HG03432 (cell line): ENCODE measurements around the gene PAX1.

Experiments used
- ATAC-seq: cut with Tn5 transposase; IDR thresholded peaks from one replicate; pipeline ENCODE4 v1.9.1; 2021; ENCODE audit warnings: mild to moderate bottlenecking, moderate library complexity; ENCODE audit not compliant: unreplicated experiment

PAX1 gene

DNA sequence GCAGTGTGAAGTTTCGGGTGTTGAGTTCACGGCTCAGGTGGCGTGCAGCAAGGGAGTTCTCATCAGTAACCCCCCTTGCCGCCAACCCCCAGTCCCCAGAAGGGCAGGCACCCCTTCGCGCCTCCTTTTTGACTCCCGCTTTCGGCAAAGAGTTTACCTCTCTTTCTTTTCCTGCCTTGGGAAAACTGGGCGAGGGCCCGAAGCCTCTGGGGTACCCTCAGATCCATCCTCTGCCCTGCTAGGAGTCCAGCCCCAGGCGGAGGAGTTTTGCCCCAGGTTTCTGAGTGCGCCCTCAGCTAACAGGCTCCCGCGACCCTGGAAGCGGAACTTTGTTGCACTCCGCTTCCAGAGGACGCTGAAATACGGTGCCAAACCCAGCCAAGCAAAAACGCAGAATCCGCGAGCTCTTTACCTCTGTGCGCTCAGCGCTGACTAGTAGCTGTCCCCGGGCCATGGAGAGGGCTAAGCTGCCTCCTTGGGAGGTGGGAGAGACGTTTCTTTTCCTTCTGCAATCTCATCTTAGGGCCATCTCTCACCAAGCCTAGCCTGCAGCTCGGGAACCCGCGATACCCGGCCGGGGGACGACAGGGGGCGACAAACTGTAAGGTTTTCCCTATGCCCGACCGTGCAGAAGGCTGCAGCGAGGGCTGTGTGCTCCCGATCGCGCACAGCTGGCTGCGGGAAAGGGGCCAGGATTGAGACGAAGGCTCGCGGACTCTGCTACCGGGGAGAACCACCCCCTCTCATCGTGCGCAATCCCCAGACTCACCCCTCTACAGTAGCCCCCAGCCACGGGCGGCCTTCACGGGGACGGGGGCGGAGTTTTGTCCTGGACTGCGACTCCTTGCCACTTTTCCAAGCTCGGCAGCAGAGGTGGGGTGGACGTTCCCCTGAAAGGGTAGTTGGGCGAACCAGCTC, 2.7 kb upstream of the PAX1 start:
- ATAC-seq, result peak; percentile 52

DNA sequence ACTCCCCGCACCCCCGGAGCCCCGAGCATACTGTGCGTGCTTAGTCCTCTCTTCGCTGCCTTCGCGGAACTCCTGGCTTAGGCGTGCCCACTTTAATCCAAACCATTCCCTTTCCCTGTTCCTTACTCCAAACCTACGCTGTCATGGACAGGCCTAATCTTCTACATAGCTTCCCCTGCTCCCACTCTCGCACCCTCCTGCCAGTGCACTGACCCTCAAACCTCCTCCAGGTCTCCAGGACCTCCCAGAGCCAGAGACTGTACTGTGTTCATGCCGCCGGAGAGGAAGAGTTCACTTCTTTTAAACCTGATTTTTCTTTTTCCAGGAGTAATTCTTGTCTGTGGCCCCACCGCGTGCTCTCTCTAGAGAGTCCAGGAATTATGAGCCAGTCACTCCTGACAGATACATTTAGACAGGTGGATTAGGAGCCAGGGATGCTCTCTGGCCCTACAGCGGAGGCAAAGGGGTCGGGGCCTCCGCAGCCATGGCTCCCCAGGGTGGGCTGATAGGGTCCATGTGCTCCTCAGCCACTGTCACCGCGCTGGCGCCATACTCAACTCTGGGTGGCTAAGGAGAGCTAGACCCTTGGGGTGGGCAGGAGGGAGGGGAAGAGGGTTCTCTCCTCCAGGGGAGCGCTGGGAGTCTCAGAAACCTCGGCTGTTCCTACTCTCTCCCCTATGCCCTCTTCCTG, 1.6 kb upstream of the PAX1 start:
- ATAC-seq, result no peak

DNA sequence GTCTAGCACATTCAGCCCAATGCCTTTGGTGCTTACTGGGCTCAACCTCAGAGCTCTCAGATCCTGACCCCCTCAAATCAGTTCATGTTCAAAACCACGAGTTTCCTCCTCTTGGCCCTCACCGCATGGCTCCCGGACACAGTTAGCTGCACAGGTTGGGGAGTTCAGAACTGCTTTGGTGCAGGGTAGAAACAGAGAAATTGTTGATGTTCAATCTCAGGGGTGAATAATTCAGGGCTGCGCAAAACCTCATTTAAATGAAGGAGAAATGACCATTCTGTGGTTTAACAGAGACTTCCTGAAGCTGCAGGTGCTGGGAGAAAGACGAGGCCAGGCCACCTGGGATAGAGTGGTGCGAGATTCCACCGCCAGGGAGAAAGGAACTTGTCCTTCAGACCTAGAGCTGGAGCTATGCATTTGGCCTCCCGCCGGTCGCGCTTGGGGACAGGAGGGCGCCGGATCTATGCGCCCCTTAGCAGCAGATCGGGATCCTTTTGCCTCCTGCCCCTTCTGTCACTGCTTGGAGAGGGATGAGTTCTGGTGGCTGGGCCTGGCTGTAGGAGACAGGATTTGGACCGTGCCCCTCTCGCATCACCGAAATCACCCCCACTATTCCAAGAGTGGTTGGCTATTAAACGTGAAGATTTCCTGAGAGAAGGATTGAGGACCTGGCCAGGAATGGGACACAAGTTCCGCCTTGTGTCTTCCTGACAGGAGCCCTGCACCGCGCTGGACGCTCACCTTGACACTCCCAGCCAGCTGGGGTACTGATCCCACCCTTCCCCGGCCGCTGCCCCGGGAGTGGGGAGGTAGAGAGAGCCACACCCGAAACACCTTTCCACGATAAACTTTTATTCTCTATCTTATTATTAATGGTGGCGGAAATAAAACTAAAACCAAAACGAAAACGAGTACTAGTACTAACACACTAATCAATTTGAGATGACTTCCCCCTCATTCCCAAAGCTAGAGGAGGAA, 767 bp upstream of the PAX1 start:
- ATAC-seq, result no peak

DNA sequence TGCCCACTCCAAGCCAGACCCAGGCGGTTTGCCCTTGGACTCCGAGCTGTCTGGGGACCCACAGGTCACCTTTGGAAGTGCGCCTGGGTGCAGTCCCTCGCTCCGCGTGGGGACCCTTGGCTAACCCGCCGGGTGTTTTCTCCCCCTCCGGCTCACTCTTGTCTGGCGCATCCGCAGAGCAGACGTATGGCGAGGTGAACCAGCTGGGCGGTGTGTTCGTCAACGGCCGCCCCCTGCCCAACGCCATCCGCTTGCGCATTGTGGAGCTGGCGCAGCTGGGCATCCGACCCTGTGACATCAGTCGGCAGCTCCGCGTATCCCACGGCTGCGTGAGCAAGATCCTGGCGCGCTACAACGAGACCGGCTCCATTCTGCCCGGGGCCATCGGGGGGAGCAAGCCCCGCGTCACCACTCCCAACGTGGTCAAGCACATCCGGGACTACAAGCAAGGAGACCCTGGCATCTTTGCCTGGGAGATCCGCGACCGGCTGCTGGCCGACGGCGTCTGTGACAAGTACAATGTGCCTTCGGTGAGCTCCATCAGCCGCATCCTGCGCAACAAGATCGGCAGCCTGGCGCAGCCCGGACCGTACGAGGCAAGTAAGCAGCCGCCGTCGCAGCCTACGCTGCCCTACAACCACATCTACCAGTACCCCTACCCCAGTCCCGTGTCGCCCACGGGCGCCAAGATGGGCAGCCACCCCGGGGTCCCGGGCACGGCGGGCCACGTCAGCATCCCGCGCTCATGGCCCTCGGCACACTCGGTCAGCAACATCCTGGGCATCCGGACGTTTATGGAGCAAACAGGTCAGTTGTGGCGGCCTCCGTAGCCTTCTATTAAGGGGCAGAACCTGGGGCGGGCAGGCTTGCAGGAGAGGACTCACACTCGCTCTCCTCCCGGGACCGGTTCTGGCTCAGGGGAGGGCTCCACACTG, 1.1 kb downstream of the PAX1 start:
- no peak for ATAC-seq

DNA sequence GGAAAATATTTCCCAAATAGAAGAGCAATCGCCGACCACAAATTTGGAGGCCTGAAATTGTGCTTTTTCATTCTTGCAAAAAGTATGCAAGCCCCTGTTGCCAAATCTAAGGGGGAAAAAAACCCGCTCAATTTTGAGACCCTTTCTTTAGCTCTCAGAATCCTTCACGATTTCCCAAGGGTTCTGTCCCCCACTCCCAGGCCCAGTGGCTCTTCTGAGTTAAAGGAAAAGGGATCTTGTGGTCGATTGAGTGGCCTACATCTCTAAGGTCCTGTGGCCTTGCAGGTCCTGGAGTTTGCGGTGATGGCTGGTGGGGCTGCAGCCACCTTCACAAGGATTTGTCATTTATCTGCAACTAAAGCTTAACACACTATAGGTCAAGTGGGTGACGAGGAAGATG, 1.8 kb downstream of the PAX1 start:
- ATAC-seq, result no peak

DNA sequence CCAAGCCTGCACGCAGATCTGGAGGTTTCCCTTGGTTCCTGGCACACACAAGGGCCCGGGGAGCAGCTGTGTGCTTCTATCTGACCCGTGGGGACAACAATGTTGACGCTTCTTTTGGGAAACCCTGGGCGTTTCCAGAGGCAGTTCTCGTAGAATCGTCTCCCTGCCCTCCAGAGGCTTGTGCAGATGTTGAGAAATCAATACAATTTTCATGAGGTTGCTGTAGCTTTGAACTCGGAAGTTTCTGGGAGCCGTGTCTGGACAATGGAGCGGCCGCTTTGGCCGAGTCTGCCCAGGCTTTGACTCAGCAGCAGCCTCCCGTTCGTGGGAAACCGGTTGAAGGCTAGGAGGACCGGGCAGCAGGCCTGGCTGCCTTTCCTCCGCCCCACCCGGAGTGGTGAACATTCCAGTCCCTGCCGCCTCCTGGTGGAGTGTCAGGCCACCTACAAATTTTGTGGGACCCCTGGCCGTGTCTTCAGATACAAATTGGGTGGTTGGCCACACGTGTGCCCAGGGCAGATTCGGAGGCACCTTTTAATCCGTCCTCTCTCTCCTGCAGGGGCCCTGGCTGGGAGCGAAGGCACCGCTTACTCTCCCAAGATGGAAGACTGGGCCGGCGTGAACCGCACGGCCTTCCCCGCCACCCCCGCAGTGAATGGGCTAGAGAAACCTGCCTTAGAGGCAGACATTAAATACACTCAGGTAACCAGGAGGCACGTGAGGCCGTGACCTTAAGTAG, 2.7 kb downstream of the PAX1 start:
- no peak for ATAC-seq

DNA sequence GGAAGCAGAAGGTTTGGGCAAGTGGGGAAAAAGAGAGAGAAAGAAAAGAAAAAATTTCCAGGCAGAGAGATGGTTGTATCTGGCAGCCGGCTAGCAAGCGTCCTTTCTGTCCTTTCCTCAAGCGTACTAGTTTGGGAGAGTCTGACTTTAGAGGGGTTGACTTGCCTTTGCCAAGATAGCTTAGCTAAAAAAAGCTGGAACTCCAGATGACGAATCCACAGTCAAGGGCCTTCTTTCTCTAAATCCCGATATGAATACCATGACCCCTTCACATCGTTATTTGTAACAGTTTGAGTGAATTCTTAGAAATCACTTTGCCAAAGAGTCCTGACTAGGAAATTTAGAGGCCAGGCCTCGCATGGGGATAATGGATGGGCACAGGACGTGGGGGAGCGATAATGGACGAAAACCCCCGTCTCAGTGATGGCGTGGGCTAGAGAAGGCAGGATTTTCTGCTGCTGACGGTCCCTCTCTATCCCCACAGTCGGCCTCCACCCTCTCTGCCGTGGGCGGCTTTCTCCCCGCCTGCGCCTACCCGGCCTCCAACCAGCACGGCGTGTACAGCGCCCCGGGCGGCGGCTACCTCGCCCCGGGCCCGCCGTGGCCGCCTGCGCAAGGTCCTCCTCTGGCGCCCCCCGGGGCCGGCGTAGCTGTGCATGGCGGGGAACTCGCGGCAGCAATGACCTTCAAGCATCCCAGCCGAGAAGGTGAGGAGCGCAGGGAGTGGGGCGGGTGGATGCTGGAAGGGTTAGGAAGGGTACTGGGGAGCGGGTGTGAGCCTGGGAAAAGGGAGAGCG, 3.5 kb downstream of the PAX1 start:
- no peak for ATAC-seq

DNA sequence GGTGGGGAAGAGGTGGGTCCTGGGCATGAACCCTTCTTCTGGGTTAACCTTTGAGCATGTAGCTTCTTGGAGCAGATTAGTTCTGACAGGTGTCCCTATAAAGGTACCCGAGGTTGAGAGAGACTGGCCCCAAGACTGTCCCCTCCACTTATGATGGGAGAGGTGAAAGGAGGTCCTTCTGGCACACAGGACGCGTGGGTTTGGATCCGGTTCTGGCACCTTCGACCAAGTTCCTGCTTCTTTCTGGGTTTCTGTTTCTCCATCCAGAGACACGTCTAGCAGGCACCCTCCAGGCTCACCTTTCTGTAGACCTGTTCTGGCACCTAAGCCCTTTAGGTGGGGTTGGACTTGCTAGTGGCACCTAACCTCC, 4.1 kb downstream of the PAX1 start:
- no peak for ATAC-seq

DNA sequence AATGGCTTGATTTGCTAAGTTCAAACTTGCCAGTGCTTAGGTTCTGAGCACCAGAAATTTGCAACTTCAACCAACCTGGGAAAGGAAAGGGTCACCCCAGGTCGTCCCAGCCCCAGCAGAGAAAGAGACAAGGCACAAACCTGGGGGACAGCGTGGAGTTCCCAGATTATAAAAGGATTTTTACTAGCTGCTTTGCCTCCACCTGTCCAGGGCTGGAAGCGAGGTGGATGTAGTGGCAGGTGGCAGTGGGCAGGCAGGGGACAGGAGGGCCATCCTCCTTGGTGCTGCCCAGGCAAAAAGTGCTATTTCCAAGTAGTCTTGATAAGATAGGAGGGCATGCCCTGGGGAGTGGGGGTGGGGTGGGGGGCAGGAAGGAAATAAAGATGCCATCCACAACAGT, 4.9 kb downstream of the PAX1 start:
- ATAC-seq, result no peak

DNA sequence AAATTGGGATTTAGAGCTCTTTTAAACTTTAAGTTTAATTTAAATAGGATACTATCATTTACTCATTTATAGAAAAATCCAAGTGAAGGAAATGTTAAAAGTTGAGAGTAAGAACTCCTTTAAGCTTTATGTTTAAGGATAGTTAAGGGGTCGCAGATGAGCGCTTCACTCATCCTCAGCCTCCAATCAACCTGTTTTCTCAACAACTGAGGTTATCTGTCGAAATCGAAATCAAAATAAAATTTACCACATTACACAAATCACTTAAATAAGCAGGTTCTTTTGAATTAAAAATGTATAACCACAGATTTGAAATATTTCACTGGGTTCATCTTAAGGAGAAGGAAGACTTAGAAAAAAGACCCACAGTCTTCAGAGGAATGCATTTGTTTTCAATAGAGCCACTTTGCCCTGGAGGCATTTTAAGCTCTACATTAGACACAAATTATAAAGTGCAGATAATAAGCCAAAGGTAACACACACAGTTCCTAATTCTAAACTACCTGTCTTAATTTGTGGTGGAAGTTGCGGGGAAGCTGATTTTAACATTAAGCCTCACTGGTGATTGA, 5.5 kb downstream of the PAX1 start:
- ATAC-seq, result no peak

DNA sequence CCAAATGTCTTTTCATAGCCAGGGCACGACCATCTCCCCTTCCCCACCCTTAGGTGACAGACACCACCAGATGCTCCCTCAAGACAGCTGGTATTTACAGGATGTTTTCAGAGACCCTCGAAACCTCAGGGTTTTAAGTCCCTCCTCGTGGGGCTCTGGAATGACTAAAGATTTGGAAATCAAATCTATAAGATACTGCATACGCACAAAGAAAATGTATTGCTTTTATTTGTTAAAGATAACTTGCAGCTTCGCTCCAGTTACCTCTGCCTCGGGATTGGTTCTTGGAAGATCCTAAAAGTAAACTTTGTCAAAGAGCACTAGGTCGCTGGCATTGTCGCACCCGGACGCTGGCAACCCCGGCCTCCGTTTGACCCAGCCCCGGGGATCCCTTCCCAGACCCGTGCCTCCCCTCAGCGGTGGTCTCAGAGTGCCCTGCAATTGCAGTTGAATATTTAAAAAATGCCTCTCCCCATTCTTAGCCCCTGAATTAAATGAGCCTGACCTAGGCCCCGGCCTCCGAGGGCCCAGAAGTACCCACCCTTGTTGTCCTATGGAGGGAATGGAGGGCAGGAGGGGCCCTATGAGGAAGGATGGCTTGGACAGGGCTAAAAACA, 7.1 kb downstream of the PAX1 start:
- ATAC-seq, result no peak

DNA sequence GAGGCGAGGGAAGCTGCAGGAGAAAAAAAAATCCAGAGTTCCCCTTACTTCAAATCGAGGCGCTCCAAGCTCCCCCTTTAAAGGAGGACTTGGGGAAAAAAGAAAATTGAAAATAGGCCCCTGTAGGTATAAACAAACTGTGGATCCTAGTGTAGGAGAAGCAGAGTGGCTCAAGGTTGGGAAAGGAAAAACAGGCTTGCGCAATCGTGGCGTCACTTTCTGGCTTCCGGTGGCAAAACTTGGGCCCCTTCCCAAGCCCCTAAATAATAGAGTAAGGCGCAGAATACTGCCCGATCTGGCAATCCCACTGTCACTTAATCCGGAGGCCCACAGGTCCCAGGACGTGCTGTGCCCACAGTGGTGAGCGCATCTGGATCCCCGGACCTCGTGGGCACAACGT, 8.0 kb downstream of the PAX1 start:
- no peak for ATAC-seq

DNA sequence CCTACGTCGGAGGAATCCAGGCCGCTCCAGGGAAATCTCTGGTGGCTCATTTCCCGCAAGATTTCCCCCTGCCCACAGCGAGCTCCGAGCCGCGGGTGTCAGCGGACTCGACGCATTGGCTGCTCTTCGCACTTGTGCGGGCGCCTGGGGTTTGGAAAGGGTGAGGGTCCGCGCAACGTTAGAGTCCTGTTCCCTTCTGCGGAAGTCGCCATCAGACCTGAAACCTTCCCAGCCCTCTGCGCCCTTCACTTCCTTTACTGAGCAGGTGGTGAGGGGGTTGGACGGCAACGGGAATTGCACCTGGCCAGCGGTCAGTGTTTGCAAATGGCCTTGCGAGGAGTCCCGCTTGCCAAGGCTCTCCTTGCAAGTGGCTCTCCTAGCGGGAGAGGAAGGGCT, 8.4 kb downstream of the PAX1 start:
- no peak for ATAC-seq

DNA sequence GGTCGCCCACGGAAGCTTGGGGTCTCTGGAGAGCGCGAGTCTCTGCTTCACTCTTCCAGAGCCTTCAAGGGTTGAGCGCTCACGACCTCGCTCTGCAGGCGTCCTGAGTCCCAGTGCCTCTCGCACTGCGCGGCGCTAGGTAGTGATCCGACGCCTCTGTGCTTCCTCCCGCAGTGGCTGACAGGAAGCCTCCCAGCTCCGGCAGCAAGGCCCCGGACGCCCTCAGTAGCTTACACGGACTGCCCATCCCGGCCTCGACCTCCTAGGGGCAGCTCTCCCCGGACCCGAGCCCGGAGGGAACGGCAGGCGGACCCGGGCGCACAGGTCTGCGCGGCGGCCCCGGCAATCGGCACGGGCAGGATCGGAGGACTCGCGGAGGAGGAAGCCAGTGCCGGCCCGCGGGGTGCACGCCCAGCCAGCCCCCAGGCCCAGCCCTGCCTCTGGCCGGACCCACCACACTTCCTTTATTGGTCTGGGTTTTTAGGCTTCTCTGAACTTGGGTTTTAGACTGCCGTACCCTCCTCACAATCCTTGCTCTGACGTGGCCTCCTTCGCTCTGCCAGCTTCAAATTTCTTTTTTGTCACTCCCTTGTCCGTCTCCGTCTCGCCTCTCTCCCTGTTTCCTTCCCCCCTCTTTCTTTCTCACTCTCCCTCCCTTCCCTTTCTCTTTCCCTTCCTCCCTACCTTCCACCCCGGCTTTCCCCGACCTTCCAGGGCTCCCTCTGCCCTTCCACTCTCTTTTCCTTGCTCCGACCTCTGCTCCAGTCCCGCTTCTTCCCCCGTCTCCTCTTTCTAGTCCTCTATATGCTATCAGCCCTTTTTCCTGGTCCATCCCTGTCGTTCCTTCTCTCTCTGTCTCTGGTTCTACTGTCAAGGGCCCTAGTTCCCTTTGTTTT, 9.1 kb downstream of the PAX1 start:
- no peak for ATAC-seq

DNA sequence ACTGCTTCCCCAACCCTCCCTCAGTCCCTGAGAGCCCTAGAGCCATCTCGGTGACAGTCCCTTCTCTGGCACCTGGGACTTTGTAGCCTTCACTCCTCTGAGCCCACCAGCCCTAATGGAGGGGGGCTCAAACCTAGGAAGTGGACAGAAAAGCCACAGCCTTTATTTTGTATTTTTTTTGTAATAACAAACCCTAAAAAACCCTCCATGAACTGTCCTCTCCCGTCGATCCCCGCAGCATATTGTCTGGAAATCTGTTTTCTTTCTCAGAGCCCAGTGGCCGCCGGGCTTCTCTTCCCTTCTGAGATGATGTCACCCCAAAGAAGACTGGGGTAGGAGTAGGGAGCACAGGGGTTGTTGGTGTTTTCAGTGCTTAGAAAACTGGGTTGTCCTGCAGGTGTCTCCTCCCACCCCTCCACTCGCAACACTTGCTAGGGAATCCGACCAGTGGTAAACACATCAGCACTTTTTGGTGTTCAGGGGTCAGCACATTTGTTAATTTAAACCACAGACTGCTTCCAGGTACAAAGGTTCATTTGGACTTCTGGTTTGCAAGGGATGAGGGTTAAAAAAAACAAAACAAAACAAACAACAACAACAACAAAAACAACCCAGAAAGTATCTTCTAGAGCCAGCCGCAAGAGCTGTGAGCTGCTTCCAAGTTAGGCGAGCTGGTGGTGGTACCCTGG, 9.9 kb downstream of the PAX1 start:
- no peak for ATAC-seq

DNA sequence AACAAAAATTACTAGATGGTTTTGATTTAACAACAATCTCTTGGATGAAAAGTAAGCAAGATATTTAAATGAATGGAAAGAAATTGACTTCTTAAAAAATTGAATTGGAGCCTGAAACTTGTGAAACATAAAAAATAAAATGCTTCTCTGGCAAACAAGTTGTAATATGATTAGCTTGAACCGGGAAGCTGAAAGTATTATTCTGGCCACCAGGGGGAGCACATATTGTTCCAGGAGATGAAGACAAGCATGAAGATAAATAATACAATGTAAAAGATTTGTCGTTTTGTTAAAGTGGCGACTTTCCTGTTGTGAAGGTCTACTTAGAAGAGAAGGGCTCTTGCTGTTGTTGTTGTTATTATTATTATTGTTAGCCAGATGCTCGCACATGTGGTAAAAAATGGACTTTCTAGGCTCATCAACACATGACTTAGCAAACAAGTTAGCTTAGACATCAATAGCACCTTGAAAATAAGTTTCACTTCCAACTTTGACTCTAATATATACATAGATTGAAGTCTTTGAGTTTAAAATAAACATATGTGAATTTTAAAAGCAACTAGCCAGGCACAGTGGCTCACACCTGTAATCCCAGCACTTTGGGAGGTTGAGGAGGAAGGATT, 14.2 kb downstream of the PAX1 start:
- peak; percentile 74 for ATAC-seq
